ENCODE results near the gene ALPI. TPM values are rescaled to one million over a fixed set of nuclear protein-coding genes. Genes with fewer than 3 reads are reported as not detected.

ALPI gene
- total RNA-seq, 1 experiment from 2014 or later: not detected

DNA sequence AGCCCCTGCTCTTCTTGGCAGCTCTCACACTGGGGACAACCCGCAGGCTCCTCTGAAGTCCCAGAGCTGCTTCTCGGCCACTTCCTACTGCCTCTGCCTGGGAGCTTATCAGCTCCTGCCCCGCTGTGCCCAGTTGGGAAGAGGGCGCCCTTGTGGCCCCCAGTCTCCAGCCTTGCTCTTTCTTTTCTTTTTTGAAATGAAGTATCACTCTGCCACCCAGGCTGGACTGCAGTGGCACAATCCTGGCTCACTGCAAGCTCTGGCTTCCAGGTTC is 20.6 kb upstream of the ALPI start:
- no TSS peak for BruUV-seq (replicated peaks)
- intact Hi-C loops (cut with micrococcal nuclease): no loop called here
- Mint-ChIP-seq H3K27me3 (ENCODE audit: insufficient read depth, unreplicated experiment) (peaks cover 10% of the 10 kb centered on the region), H3K9me3 (ENCODE audit: unreplicated experiment) (no peaks in the 10 kb centered on the region), H3K4me1 (ENCODE audit: insufficient read depth, unreplicated experiment) (no peaks in the 10 kb centered on the region), H3K36me3 (ENCODE audit: insufficient read depth, unreplicated experiment) (no peaks in the 10 kb centered on the region), H3K4me3 (ENCODE audit: unreplicated experiment) (no peak overlapping the region), H3K27ac (ENCODE audit: low read depth, unreplicated experiment) (no peak overlapping the region)
- no peak for DNase-seq (ENCODE audit: unreplicated experiment)
- ChIA-PET POLR2A (no interaction called here), CTCF (interaction anchor here (1.0 to 1.9 kb wide), 3 partner anchors 9 to 512 kb away, joined by 3 to 6 read pairs (median 5); no protein-coding TSS in a partner anchor)
- TF ChIP-seq, protein P1, sequence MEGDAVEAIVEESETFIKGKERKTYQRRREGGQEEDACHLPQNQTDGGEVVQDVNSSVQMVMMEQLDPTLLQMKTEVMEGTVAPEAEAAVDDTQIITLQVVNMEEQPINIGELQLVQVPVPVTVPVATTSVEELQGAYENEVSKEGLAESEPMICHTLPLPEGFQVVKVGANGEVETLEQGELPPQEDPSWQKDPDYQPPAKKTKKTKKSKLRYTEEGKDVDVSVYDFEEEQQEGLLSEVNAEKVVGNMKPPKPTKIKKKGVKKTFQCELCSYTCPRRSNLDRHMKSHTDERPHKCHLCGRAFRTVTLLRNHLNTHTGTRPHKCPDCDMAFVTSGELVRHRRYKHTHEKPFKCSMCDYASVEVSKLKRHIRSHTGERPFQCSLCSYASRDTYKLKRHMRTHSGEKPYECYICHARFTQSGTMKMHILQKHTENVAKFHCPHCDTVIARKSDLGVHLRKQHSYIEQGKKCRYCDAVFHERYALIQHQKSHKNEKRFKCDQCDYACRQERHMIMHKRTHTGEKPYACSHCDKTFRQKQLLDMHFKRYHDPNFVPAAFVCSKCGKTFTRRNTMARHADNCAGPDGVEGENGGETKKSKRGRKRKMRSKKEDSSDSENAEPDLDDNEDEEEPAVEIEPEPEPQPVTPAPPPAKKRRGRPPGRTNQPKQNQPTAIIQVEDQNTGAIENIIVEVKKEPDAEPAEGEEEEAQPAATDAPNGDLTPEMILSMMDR (IDR thresholded peaks at IDR 0.05; ENCODE audit: unreplicated experiment): no peak

DNA sequence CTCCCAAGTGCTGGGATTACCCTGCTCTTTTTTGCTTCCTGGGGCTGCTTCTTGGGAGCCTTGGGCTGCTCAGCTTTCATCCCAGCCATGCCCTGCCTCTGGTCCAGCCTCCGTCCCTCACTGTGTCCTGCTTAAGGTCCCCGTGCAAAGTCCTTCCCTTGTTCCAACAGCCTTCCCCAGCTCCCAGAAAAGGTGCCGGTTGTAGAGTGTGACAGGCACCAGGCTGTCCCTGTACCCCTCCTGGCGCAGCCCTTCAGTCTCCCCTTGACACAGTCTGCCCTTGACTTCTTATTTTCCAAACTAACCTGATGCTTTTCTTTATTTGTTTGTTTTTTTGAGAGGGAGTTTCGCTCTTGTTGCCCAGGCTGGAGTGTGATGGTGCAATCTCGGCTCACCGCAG is 20.1 kb upstream of the ALPI start:
- intact Hi-C loops (cut with micrococcal nuclease): no loop called here
- no TSS peak for BruUV-seq (replicated peaks)
- Mint-ChIP-seq H3K27ac (ENCODE audit: low read depth, unreplicated experiment) (no peak overlapping the region), H3K4me3 (ENCODE audit: unreplicated experiment) (no peak overlapping the region), H3K27me3 (ENCODE audit: insufficient read depth, unreplicated experiment) (peaks cover 10% of the 10 kb centered on the region), H3K9me3 (ENCODE audit: unreplicated experiment) (no peaks in the 10 kb centered on the region), H3K4me1 (ENCODE audit: insufficient read depth, unreplicated experiment) (no peaks in the 10 kb centered on the region), H3K36me3 (ENCODE audit: insufficient read depth, unreplicated experiment) (no peaks in the 10 kb centered on the region)
- POLR2A ChIA-PET: no interaction called here
- no peak for DNase-seq (ENCODE audit: unreplicated experiment)
- CTCF ChIA-PET: interaction anchor here (1.0 to 2.0 kb wide), 4 partner anchors 9 to 513 kb away, joined by 3 to 6 read pairs (median 6); no protein-coding TSS in a partner anchor
- TF ChIP-seq, protein P1 (IDR thresholded peaks at IDR 0.05; ENCODE audit: unreplicated experiment): no peak

DNA sequence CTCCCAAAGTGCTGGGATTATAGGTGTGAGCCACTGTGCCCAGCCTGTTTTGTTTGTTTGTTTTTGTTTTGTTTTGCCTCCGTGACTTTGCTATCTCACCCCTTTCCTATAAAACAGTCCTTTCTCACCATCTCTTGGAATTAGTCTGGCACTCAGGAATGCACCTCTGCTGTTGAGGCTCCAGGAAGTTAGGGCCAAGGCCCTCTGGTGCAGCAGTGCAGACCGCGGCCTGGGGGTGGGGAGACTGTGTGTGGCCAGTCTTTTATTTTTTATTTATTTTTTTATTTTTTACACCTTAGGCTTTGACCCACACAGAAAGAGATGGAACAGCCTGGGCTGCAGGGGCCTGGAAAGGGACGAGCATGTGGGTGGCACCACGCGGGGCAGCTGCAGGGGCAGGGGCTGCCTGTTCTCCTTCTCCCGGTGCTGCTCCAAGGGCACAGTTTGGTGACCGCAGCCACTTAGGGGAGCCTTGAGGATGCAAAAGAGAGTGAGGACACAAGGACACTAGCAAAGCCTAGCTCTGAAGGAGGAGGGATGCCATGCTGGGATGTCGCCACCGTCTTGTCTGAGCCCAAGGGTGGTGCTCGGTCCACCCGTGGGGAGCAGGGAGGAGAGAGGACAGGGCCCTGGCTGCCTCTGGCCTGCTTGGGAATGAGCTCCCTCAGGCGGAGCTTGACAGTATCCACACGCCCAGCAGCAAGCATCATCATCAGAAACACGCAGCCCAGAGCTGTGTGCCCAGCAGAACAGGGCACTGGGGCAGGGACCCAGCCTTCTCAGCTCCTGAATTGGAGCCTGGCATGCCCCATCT is 19.4 kb upstream of the ALPI start:
- DNase-seq (ENCODE audit: unreplicated experiment): no peak
- H3K9me3 Mint-ChIP-seq (ENCODE audit: unreplicated experiment): no peaks in the 10 kb centered on the region
- no peak overlapping the region for H3K4me3 Mint-ChIP-seq (ENCODE audit: unreplicated experiment)
- H3K27me3 Mint-ChIP-seq (ENCODE audit: insufficient read depth, unreplicated experiment): peaks cover 10% of the 10 kb centered on the region
- intact Hi-C loops (cut with micrococcal nuclease): no loop called here
- BruUV-seq (replicated peaks): no TSS peak
- TF ChIP-seq, protein P1 (IDR thresholded peaks at IDR 0.05; ENCODE audit: unreplicated experiment): no peak
- H3K36me3 Mint-ChIP-seq (ENCODE audit: insufficient read depth, unreplicated experiment): no peaks in the 10 kb centered on the region
- POLR2A ChIA-PET: no interaction called here
- no peak overlapping the region for H3K27ac Mint-ChIP-seq (ENCODE audit: low read depth, unreplicated experiment)
- CTCF ChIA-PET: interaction anchor here (0.5 to 2.0 kb wide), 10 partner anchors 46 to 721 kb away, joined by 3 to 7 read pairs (median 3); no protein-coding TSS in a partner anchor
- H3K4me1 Mint-ChIP-seq (ENCODE audit: insufficient read depth, unreplicated experiment): no peaks in the 10 kb centered on the region

DNA sequence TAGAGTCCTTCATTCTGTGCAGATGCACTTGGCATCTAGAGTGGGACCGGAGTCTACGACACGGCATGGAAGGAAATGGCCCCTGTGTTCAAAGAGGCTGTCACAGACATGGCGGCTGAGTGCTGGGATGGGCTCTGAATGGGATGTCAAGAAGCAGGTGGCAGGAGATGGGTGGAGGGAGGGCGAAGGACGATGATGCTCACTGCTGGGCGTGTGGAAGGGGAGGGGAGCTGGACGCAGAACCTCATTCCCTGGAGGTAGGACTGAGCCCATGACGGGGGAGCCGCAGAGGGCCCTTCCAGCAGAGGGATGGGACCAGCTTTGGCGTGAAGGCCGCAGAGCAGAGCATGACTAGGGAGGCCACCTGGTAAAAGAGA is 18.8 kb upstream of the ALPI start:
- Mint-ChIP-seq H3K36me3 (ENCODE audit: insufficient read depth, unreplicated experiment) (no peaks in the 10 kb centered on the region), H3K9me3 (ENCODE audit: unreplicated experiment) (no peaks in the 10 kb centered on the region), H3K27me3 (ENCODE audit: insufficient read depth, unreplicated experiment) (peaks cover 10% of the 10 kb centered on the region), H3K4me1 (ENCODE audit: insufficient read depth, unreplicated experiment) (no peaks in the 10 kb centered on the region), H3K4me3 (ENCODE audit: unreplicated experiment) (no peak overlapping the region), H3K27ac (ENCODE audit: low read depth, unreplicated experiment) (no peak overlapping the region)
- intact Hi-C loops (cut with micrococcal nuclease): no loop called here
- BruUV-seq (replicated peaks): no TSS peak
- TF ChIP-seq, protein P1 (IDR thresholded peaks at IDR 0.05; ENCODE audit: unreplicated experiment): no peak
- DNase-seq (ENCODE audit: unreplicated experiment): no peak
- ChIA-PET CTCF (interaction anchor here (0.5 to 2.0 kb wide), 12 partner anchors 11 to 537 kb away, joined by 3 to 7 read pairs (median 3); no protein-coding TSS in a partner anchor), POLR2A (interaction anchor here (0.6 kb wide), 1 partner anchor 324 kb away, joined by 3 read pairs; no protein-coding TSS in a partner anchor)

Measured in MCF 10A (cell line).